PC-3 (cell line): Measurements from ENCODE around the gene ZBTB33. TPM values are rescaled to one million over a fixed set of nuclear protein-coding genes. Genes with fewer than 3 reads are reported as not detected.

Source experiments
- ATAC-seq: fragments of 200-7000 bp; cut with Tn5 transposase; 2 replicates; pipeline ENCODE4 v1.9.1; 2020; ENCODE audit warnings: mild to moderate bottlenecking, moderate library complexity
- BruUV-seq: library from RNA; stranded (reverse); fragments of 400-500 nt; replicated peaks from 2 replicates; lab custom pipeline; 2021; lab: Mats Ljungman, UMichigan
- CTCF ChIA-PET: fragments of 300-600 bp; sonication (Branson Sonifier 250); formaldehyde crosslinking; loops from one replicate; lab custom pipeline; 2022; ENCODE audit warnings: antibody characterized with exemption; lab: Charles Lee
- POLR2A ChIA-PET: fragments of 300-600 bp; sonication (Branson Sonifier 250); formaldehyde crosslinking; loops from one replicate; lab custom pipeline; 2022; ENCODE audit warnings: antibody characterized with exemption; ENCODE audit not compliant: unreplicated experiment; lab: Charles Lee
- DNase-seq: peaks from one replicate; pipeline ENCODE4 v3.0.0-alpha.2; 2015
- H2AFZ ChIP-seq: fragments of 300-600 bp; sonication (generic); 2 replicates; pipeline ENCODE4 v1.6.0; 2016; ENCODE audit warnings: antibody characterized with exemption, low read length
- H3F3A ChIP-seq: fragments of 300-600 bp; sonication (generic); one replicate; pipeline ENCODE4 v1.6.0; 2017; ENCODE audit warnings: antibody characterized with exemption, low read length, control low read depth, mild to moderate bottlenecking; ENCODE audit not compliant: unreplicated experiment
- H3K27ac ChIP-seq: fragments of 300-600 bp; sonication (generic); 2 replicates; pipeline ENCODE4 v1.5.1; 2016; ENCODE audit warnings: mild to moderate bottlenecking, low read length
- H3K27me3 ChIP-seq: fragments of 300-600 bp; sonication (generic); 2 replicates; pipeline ENCODE4 v1.6.1; 2016; ENCODE audit warnings: low read length, mixed read lengths
- H3K36me3 ChIP-seq: fragments of 300-600 bp; sonication (generic); 2 replicates; pipeline ENCODE4 v1.6.1; 2016; ENCODE audit warnings: low read depth, mixed run types, low read length, mixed read lengths
- H3K4me1 ChIP-seq: fragments of 300-600 bp; sonication (generic); 2 replicates; pipeline ENCODE4 v1.5.1; 2016; ENCODE audit warnings: low read length; ENCODE audit not compliant: insufficient read depth
- H3K4me2 ChIP-seq: fragments of 300-600 bp; sonication (generic); 2 replicates; pipeline ENCODE4 v1.6.0; 2016; ENCODE audit warnings: low read length
- H3K4me3 ChIP-seq: fragments of 300-600 bp; sonication (generic); 2 replicates; pipeline ENCODE4 v1.5.1; 2016; ENCODE audit warnings: mild to moderate bottlenecking, low read length, mixed read lengths
- H3K79me2 ChIP-seq: fragments of 300-600 bp; sonication (generic); 2 replicates; pipeline ENCODE4 v1.6.1; 2017; ENCODE audit warnings: low read length, mixed read lengths
- H3K9ac ChIP-seq: fragments of 300-600 bp; sonication (generic); 2 replicates; pipeline ENCODE4 v1.6.0; 2016; ENCODE audit warnings: mild to moderate bottlenecking, low read length
- H3K9me2 ChIP-seq: fragments of 300-600 bp; sonication (generic); replicated peaks from 2 replicates; pipeline ENCODE4 v1.6.1; 2016; ENCODE audit warnings: mixed run types, low read length, mixed read lengths
- H3K9me3 ChIP-seq: fragments of 300-600 bp; sonication (generic); 2 replicates; pipeline ENCODE4 v1.6.1; 2016; ENCODE audit warnings: low read length, mixed read lengths
- H4K20me1 ChIP-seq: fragments of 300-600 bp; sonication (generic); 2 replicates; pipeline ENCODE4 v1.6.1; 2016; ENCODE audit warnings: low read length, mixed read lengths
- CTCF ChIP-seq: fragments of 300-600 bp; sonication (generic); conservative IDR thresholded peaks from 2 replicates; pipeline ENCODE4 v1.5.1; 2017; ENCODE audit warnings: antibody characterized with exemption, low read depth, mild to moderate bottlenecking, low read length
- intact Hi-C: fragments of 100-400 bp; cut with micrococcal nuclease; formaldehyde crosslinking; loops from 2 replicates; pipeline ENCODE4 v1.9.0; 2023
- total RNA-seq: library from RNA; depleted of rRNA; stranded (reverse); fragments of >200 nt; gene quantifications from 2 replicates; pipeline ENCODE4 v1.2.3, GENCODE V29; 2014; rRNA removed

Gene ZBTB33
- total RNA-seq, 1 experiment from 2014 or later = 14.3 TPM

GRCh38 chrX:120306630-120307029, 56.0 kb downstream of the ZBTB33 start:
- Histone ChIP-seq H3K4me3 (no peak overlapping the region), H3K9me3 (no peaks in the 10 kb centered on the region), H3K9me2 (no peaks in the 10 kb centered on the region), H3F3A (no peaks in the 10 kb centered on the region), H3K4me2 (peak overlapping the region; percentile 39), H3K27me3 (no peaks in the 10 kb centered on the region), H3K27ac (peak overlapping the region; percentile 25), H4K20me1 (no peaks in the 10 kb centered on the region), H3K36me3 (no peaks in the 10 kb centered on the region), H3K4me1 (peaks cover 19% of the 10 kb centered on the region), H2AFZ (no peak overlapping the region), H3K79me2 (no peaks in the 10 kb centered on the region), H3K9ac (no peak overlapping the region)
- BruUV-seq = no TSS peak
- CTCF ChIA-PET = no interaction called here
- DNase-seq = peak; percentile 52
- POLR2A ChIA-PET = no interaction called here
- no peak for TF ChIP-seq CTCF
- intact Hi-C loops = loop anchor here (5.0 kb wide), 1 partner anchor 54 kb away; the partner anchor contains the start of gene ZBTB33
- peak; percentile 8; the same call in 1 of the 2 replicates for ATAC-seq

Other genes starting within 250 kb of the ZBTB33 start
- gene RHOXF2B, start 173.1 kb upstream of the ZBTB33 start, total RNA-seq = not detected in 2 replicates
- not detected in 2 replicates for gene RHOXF1, start 134.9 kb upstream of the ZBTB33 start, total RNA-seq
- gene RHOXF2, start 92.2 kb upstream of the ZBTB33 start, total RNA-seq = not detected in 2 replicates
- gene TMEM255A, start 60.6 kb downstream of the ZBTB33 start, total RNA-seq = not detected in 2 replicates
- gene ATP1B4, start 111.3 kb downstream of the ZBTB33 start, total RNA-seq = not detected in 2 replicates
- 51.5 and 53.8 TPM in 2 replicates for gene LAMP2, start 218.5 kb downstream of the ZBTB33 start, total RNA-seq